ENCODE results near the gene ZNF574.

Gene ZNF574

GRCh38 chr19:42124386-42124901 is 48.5 kb downstream of the ZNF574 start:
- DNase-seq (ENCODE audit: low read depth, low spot score): no peak

GRCh38 chr19:42125536-42125935 is 49.6 kb downstream of the ZNF574 start:
- no peak for DNase-seq (ENCODE audit: low read depth, low spot score)

- DNase-seq (ENCODE audit: low read depth, low spot score): no peak
Measured at GRCh38 chr19:42126574-42126973, 50.6 kb downstream of the ZNF574 start.

GRCh38 chr19:42129399-42130253 is 53.7 kb downstream of the ZNF574 start:
- no peak for DNase-seq (ENCODE audit: low read depth, low spot score)

DNA sequence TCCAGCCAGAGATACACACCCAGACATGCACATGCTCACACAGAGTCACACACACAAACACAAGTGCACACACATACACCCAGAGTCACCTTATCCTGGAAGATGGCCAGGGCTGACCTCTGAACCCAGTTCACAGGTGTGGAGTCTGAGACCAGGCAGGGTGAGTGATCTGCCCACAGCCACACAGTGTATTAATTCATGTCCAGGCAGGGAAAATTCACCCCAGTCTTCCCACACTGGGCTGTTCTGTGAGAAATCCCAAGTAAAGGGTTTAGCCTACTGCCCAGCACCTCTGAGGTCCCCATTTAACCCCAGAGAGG is 54.2 kb downstream of the ZNF574 start:
- DNase-seq (ENCODE audit: low read depth, low spot score): no peak

Measured in activated CD4-positive, CD25-positive, alpha-beta regulatory T cell treated with anti-CD3 and anti-CD28 coated beads, Interleukin-2, amount 50 U/mL, for 16 hours (primary cell).